HG02763 (cell line): Measurements from ENCODE around the gene SIK3.

Source experiments
- ATAC-seq: cut with Tn5 transposase; IDR thresholded peaks from one replicate; pipeline ENCODE4 v1.9.1; 2021; ENCODE audit warnings: mild to moderate bottlenecking, moderate library complexity; ENCODE audit not compliant: unreplicated experiment

Gene SIK3

DNA sequence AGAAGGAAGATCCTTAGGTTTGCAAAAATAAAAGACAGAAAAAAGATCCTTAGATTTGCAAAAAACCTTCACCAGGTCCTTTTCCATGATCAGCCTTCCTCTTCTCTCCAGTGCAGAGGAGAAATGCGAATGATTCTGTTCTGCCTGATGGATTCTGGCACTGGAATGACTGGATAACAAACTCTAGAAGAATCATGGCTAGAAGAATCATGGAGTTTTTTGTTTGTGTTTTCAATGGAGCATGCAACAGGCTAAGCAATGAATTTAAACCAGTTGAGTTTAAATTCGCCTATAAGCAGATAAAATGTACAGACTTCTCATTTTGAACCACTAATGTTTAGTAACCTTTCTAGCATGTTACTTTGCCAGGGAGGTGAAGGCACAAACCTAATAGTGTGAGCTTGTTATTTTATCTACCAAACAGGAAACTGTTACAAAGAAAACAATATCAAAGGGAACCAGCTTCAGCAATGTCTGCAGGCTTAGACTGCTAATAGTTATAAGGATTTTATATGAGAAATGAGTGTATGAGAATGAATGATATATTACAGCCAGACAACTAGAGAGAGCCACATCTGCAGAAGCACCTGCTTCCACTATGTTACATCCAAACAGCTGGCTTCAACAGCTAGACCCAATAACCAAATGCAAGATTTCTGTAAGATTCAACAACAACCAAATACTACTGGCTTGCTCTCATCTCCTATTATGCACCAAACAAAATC is 196.1 kb downstream of the SIK3 start:
- ATAC-seq, result no peak

DNA sequence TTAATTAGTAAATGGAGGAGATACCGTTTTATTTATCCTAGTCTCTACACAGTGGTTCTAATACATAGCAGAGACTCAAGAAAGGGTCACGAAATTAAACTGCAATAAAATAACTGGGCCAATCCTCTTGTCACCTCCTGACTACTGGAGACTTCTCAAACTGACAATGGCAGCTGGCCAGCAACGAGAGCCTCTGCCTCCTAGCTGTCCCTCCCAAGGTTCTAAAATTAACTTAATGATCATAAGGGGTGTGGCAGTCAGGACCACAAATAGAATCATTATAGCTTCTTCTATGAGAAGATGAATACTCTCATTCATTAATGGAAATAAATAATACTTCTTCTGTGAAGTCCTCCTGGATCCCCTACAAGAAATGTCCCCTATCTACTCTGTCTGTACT is 197.0 kb downstream of the SIK3 start:
- no peak for ATAC-seq

GRCh38 chr11:116896211-116896610 is 202.0 kb downstream of the SIK3 start:
- no peak for ATAC-seq

DNA sequence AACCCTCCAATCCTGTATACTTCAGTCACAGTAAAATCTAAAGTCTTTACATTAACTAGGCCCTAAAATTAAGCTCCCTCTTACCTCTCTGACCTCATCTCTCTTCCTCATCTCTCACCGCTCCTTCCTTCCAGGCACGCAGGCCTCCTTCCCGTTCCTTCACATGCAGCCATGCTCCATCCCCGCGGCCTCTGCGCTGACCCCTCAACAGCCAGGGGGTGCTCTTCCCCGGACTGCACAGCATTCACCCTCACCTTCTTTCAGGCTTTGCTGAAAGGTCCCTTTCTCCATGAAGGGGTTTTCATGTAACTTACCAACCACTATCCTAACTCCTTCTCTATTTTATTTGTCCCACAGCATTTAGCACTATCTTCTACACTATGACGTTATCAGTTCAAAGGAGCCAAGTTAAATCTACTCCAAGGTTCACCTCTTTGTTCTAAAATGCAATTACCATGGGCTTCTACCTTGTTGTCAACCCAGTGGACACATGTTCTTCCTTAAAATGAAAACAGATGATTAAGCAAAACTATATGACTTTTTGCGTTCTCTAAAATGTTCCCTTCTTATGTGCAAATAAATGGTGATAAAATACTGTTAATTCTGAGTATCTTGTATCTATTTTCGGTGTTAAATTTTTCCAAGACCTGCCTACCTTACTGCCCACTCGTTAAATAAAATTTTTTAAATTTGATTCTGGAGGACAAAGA is 203.0 kb downstream of the SIK3 start:
- no peak for ATAC-seq

- ATAC-seq, result no peak
Observed at GRCh38 chr11:116893906-116894305, 204.3 kb downstream of the SIK3 start.

- no peak for ATAC-seq
Observed at GRCh38 chr11:116893437-116893836, 204.8 kb downstream of the SIK3 start.

DNA sequence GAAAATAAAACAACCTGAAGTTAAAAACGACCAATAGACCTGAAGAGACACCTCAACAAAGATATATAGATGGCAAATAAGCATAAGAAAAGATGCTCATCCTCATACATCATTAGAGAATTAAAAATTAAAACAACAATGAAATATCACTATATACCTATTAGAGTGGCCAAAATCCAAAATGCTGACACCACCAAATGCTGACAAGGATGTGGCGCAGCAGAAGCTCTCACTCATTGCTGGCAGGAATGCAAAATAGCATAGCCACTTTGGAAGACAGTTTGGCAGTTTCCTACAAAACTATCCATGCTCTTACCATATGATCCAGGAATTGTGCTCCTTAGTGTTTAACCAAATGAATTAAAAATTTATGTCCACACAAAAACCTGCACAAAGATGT is 205.9 kb downstream of the SIK3 start:
- no peak for ATAC-seq

DNA sequence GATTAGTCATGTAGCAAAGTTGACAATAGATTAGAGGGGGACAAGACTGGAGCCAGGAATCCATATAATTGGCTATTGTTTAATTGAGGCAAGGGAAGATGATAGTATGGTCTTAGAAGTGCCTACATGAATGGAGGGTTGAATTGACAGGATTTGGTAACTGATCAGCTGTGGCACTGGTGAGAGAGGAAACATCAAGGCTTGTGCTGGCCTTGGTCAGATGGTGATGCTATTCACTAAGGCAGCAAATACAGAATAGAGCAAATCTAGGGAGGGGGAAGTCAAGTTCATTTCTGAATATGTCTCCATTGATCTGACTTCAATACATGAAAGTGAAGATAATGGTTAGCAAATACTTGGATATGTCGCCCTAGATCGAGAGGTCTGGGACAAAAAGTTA is 206.5 kb downstream of the SIK3 start:
- ATAC-seq, result no peak

GRCh38 chr11:116890607-116891006 is 207.6 kb downstream of the SIK3 start:
- no peak for ATAC-seq

- peak; percentile 67 for ATAC-seq
Observed at GRCh38 chr11:116890193-116890592, 208.0 kb downstream of the SIK3 start.

DNA sequence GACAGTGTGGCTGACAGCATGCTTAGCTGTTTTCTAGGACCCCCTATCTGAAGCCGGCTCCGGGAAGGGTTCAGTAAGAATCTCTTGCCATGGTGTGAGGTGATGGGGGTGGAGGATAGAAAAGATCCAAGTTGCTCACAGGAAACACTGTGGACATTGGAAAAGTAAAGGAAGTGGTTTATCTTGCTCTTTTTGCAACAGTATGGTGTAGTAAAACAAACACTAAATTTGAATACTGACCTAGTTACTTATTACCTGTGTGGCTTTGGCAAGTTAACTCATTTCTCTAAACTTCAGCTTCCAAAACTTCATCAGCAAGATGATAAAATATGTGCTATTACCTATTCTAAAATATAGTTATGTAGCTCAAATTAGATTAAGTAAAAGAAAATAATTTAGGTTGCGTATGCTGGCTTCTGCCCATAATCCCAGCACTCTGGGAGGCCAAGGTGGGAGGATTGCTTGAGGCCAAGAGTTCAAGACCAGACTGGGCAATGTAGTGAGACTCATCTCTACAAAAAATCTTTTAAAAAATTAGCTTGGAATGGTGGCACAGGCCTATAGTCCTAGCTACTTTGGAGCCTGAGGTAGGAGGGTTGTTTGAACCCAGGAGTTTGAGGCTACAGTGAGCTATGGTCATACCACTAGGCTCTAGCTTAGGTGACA is 209.2 kb downstream of the SIK3 start:
- no peak for ATAC-seq

GRCh38 chr11:116888024-116888423 is 210.2 kb downstream of the SIK3 start:
- no peak for ATAC-seq

DNA sequence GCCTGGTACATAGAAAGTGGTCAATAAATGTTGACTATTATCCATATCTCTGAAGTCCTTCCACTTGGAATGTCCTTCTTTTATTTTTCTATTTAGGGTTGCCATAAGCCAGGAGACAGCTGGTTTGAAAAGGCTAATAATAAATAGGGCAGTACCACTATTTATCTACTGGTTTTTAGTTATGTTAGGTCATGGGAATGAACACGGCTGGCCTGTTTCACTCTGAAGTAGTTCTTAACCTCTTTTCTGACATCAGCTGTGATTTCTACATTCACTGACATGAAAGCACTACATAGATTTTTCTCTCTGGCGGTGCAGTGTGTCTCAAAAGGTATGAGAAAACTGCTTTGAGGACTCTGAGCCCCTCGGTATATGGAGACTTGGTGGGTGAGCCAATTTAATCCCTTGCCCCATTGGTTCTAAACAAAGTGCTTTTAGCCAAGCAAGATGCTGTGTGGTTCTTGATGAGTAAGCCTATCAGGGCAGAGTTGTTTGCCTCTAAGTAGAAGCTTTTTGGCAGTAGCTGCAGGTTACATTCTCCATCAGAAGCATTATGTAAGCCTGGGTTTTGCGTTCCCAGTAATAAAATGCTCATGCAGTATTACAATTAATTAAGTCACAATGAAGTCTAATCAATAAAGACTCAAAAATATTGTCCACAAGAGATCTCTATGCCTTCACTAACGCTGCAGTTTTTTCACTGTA is 212.1 kb downstream of the SIK3 start:
- ATAC-seq, result no peak

DNA sequence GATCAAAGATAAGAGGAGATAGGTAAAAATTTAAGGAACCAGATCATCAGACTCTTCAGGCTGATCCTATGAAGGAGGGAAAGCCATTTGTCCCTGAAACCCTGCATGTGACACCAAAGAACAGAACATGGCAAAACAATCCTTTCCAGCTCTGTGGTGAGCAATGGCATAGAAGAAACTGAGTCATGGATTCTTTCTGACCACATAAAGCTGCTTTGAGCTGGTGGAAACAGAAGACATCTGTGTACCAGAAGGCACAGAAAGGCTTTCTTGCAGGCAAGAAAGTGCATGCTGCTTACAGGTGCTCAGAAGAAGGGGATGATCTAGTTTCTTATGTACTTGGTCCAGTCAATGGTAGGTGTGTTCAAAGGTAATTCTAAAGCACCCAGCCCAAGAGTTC is 215.8 kb downstream of the SIK3 start:
- no peak for ATAC-seq

- no peak for ATAC-seq
Observed at GRCh38 chr11:116881143-116881542, 217.1 kb downstream of the SIK3 start.

DNA sequence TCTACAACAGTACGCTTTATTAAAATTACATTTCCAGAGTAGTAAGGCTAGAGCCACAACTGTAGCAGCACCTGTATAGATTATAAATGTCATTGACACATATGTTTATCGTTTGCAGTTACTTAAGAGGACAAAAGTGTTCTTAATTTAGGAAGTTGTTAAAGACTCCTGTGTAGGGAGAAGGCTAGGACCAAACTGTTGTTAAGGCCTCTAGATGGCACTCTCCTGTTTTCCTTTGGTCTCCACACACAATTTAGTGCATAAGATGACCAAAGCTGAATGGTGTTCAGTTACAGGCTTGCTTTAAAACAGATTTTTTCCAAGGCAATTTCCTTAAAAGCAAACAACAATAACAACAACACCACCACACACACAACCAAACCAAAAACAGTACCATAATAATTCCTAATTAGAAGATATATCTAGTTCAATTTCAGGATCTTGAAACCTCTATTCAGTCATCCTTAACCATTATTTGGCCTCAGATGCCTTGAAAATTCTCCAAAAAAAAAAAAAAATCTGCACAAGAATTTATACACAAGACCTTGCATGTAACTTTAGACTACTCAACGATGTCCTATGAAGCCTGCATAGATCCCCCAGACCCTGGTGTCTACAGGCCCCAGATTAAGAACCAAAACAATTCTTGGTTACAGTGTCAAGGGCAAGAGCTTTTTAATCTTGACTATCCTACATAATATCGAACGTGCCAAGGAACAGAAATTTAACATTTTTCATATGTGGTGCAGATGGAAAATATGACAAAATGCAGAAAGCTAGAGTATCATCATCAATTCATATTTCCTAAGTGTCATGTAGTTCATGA is 218.2 kb downstream of the SIK3 start:
- ATAC-seq, result no peak

GRCh38 chr11:116876656-116877055 is 221.6 kb downstream of the SIK3 start:
- ATAC-seq, result no peak

DNA sequence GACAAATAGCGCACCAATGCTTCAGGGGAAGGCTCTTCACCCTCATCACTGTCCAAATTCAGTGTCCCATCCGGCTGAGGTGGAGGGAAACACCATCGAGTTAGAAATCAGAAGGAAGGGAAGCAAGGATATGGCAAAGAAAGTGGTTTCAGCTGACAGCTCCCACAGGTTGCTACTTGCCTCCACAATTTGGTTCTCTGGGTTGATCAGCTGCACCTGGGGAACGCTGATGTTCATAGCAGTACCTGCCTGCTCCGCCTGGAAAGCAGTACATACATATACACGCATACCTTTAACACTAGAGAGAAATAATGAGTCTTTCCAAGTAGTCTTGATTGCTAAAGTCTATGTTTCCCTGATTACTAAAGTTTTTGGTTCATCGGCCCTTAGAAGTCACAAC is 223.0 kb downstream of the SIK3 start:
- ATAC-seq, result no peak

DNA sequence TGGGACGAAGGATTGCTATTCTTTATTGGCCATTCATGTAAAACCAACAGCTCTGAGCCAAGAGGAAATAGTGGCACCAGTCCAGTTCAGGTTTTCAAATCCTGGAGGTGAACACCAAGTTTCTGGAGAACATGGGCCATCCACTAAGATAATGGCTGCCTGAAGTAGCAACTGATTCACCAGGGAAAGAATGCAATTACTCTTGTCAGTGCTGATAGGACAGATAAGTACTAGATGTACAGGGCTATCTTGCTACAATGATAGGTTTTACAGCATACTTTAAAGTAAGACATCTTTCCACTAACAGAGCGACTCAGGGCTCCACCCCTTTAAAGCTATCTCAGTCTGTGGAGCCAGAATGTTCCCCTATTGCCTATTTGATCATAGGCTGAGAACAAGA is 224.0 kb downstream of the SIK3 start:
- ATAC-seq, result no peak

DNA sequence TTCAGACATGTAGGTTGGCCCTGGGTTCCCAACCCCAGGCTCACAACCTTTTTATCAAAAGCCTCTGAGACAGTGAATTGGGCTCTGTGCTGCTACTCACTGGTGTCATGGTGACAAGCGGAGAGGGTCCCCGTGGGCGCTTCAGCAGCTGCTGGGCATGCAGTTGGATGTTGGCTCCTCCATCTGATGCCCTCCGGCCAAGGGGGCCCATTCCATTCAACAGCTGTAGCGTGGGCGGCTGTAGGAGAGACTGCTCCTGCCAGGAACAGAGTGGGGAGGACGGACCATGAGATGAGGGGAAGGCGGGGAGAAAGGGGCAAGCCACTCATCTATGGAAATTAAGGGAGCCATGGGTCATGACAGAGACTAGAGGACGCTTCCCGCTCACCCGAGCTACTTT is 224.8 kb downstream of the SIK3 start:
- ATAC-seq, result no peak

- no peak for ATAC-seq
Observed at GRCh38 chr11:116871248-116871647, 227.0 kb downstream of the SIK3 start.
